GM20000 (cell line): ENCODE measurements around the gene SYCN.

Experiments
- DNase-seq: peaks from one replicate; pipeline ENCODE4 v3.0.0; 2012; ENCODE audit warnings: low spot score
- CTCF ChIP-seq: IDR thresholded peaks from 2 replicates; pipeline ENCODE4 v1.5.1; 2012; ENCODE audit warnings: mild to moderate bottlenecking, control low read depth; ENCODE audit errors: extremely low read depth, missing control alignments

SYCN gene

GRCh38 chr19:39207293-39207836 lies 3.3 kb upstream of the SYCN start:
- TF ChIP-seq CTCF: no peak
- no peak for DNase-seq

- TF ChIP-seq CTCF: no peak
- DNase-seq: no peak
Measured at GRCh38 chr19:39206122-39206521, 2.1 kb upstream of the SYCN start.

GRCh38 chr19:39205449-39205764 lies 1.3 kb upstream of the SYCN start:
- no peak for DNase-seq
- no peak for TF ChIP-seq CTCF

GRCh38 chr19:39202998-39203355 lies 1.1 kb downstream of the SYCN start:
- DNase-seq: peak; percentile 25
- no peak for TF ChIP-seq CTCF

GRCh38 chr19:39200803-39201115 lies 3.3 kb downstream of the SYCN start:
- DNase-seq: no peak
- no peak for TF ChIP-seq CTCF

- DNase-seq: peak; percentile 21
- no peak for TF ChIP-seq CTCF
Measured at GRCh38 chr19:39200066-39200802, 3.8 kb downstream of the SYCN start.

- no peak for TF ChIP-seq CTCF
- DNase-seq: no peak
Measured at GRCh38 chr19:39199025-39199424, 5.0 kb downstream of the SYCN start.
